Umbilical cord (tissue), 2 donors: ENCODE data around the gene RYR3. TPM values are rescaled to one million over a fixed set of nuclear protein-coding genes. Genes with fewer than 3 reads are reported as not detected.

ENCODE experiments used
- DNase-seq: peaks from one replicate; pipeline ENCODE4 v3.0.0-alpha.2; 2015; ENCODE audit warnings: low spot score
- total RNA-seq: library from RNA; depleted of rRNA; stranded (reverse); fragments of >200 nt; gene quantifications from one replicate; pipeline ENCODE4 v1.2.3, GENCODE V29; 2014; ENCODE audit warnings: low replicate concordance; ENCODE audit not compliant: insufficient read depth

Gene RYR3
- total RNA-seq, 1 donor from 2014 or later = 11.6 TPM

GRCh38 chr15:33639978-33640377 lies 329.2 kb downstream of the RYR3 start:
- no peak for DNase-seq

GRCh38 chr15:33641069-33641468 lies 330.3 kb downstream of the RYR3 start:
- no peak for DNase-seq

- DNase-seq = no peak
Observed at GRCh38 chr15:33644304-33644703, 333.5 kb downstream of the RYR3 start.

GRCh38 chr15:33646744-33647143 lies 336.0 kb downstream of the RYR3 start:
- DNase-seq = no peak

GRCh38 chr15:33649217-33649933 lies 338.6 kb downstream of the RYR3 start:
- no peak for DNase-seq

GRCh38 chr15:33654860-33655259 lies 344.1 kb downstream of the RYR3 start:
- peak; percentile 18 for DNase-seq

- DNase-seq = no peak
Observed at GRCh38 chr15:33655488-33655887, 344.7 kb downstream of the RYR3 start.

GRCh38 chr15:33656168-33656567 lies 345.4 kb downstream of the RYR3 start:
- DNase-seq = no peak

- DNase-seq = no peak
Observed at GRCh38 chr15:33660151-33660550, 349.4 kb downstream of the RYR3 start.

- no peak for DNase-seq
Observed at GRCh38 chr15:33662014-33662413, 351.2 kb downstream of the RYR3 start.

- DNase-seq = no peak
Observed at GRCh38 chr15:33664947-33665346, 354.2 kb downstream of the RYR3 start.

- DNase-seq = no peak
Observed at GRCh38 chr15:33670567-33670966, 359.8 kb downstream of the RYR3 start.

- DNase-seq = no peak
Observed at GRCh38 chr15:33671456-33671855, 360.7 kb downstream of the RYR3 start.

- peak; percentile 14 for DNase-seq
Observed at GRCh38 chr15:33675246-33675645, 364.5 kb downstream of the RYR3 start.

GRCh38 chr15:33677238-33677830 lies 366.6 kb downstream of the RYR3 start:
- no peak for DNase-seq

- no peak for DNase-seq
Observed at GRCh38 chr15:33678176-33678575, 367.4 kb downstream of the RYR3 start.

GRCh38 chr15:33678602-33679001 lies 367.8 kb downstream of the RYR3 start:
- no peak for DNase-seq

- DNase-seq = no peak
Observed at GRCh38 chr15:33679061-33679460, 368.3 kb downstream of the RYR3 start.

- no peak for DNase-seq
Observed at GRCh38 chr15:33680336-33680735, 369.6 kb downstream of the RYR3 start.

- DNase-seq = no peak
Observed at GRCh38 chr15:33693166-33693800, 382.5 kb downstream of the RYR3 start.

GRCh38 chr15:33698126-33698525 lies 387.4 kb downstream of the RYR3 start:
- DNase-seq = no peak

GRCh38 chr15:33699145-33699544 lies 388.4 kb downstream of the RYR3 start:
- DNase-seq = no peak
